ENCODE data around the gene OBI1.

DNA sequence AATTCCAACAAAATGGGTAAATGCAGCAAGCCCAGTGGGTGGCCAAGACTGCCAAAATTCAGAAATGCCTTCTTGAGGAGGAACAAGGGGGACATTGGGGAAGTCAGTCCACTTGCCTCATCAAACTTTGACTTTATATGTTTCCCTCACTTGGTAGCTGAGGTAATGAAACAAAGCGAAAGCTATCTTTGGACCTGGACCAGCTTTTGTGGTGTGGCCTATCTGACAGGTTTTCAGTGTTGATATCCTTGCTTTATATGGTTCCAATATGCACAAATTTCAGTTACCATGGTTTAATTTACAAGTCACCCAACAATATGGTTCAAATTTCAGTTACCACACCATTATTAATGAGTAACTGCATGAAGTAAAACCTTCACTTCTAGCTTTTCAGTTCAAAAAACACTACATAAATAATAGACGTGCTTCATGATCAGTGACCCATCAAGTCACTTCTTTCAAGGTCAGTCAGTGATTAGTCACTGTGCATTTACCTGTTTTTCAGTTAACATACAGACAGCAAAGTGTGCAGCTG, 38.0 kb downstream of the OBI1 start:
- TF ChIP-seq, protein P1, sequence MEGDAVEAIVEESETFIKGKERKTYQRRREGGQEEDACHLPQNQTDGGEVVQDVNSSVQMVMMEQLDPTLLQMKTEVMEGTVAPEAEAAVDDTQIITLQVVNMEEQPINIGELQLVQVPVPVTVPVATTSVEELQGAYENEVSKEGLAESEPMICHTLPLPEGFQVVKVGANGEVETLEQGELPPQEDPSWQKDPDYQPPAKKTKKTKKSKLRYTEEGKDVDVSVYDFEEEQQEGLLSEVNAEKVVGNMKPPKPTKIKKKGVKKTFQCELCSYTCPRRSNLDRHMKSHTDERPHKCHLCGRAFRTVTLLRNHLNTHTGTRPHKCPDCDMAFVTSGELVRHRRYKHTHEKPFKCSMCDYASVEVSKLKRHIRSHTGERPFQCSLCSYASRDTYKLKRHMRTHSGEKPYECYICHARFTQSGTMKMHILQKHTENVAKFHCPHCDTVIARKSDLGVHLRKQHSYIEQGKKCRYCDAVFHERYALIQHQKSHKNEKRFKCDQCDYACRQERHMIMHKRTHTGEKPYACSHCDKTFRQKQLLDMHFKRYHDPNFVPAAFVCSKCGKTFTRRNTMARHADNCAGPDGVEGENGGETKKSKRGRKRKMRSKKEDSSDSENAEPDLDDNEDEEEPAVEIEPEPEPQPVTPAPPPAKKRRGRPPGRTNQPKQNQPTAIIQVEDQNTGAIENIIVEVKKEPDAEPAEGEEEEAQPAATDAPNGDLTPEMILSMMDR (IDR thresholded peaks at IDR 0.05 in 8 of 11, conservative IDR thresholded peaks at IDR 0.05 in 3 of 11) = no peak
- TF ChIP-seq POLR2A (IDR thresholded peaks at IDR 0.05) (no peak), POLR2AphosphoS5 (IDR thresholded peaks at IDR 0.05) (no peak)
